Adrenal gland (tissue), 5 donors: Measurements from ENCODE around the gene DNAJB4.

ENCODE experiments used
- POLR2A ChIP-seq, 2 donors: fragments of 450-650 bp; IDR thresholded peaks; one replicate each; pipeline ENCODE4 v1.6.1; 2017; ENCODE audit warnings: antibody characterized with exemption in 2 of 2, mild to moderate bottlenecking in 2 of 2, moderate library complexity in 1 of 2
- TF ChIP-seq, protein P1 (sequence below), 6 experiments: fragments of 450-650 bp in 4 of 6; fragments of 200-600 bp in 2 of 6; sonication (generic) in 1 of 6; IDR thresholded peaks; 1 replicate in 5 of 6; 2 replicates in 1 of 6; pipeline versions ENCODE4 v1.5.1 to v1.8.0; 2016 to 2021; ENCODE audit warnings: antibody characterized with exemption in 6 of 6, mild to moderate bottlenecking in 2 of 6, moderate library complexity in 1 of 6
- donor health status: DM: no; HTN: no; CAD: no.

DNA sequence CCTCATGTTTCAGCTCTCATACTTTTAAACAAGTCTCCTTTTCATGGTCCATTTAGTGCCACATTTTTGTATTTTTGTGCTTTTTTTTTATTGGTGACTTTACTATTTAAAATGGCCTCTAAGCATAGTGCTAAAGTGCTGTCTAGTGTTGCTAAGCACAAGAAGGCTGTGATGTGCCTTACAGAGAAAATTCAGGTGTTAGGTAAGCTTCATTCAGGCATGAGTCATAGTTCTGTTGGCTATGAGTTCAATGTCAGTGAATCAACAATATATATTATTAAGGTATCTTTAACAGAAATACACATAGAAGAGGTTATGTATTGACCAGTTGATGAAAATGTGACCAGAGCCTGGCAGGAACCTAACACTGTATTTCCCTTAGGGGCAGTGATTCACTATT lies 13.1 kb upstream of the DNAJB4 start:
- TF ChIP-seq POLR2A (IDR thresholded peaks at IDR 0.05) = no peak
- TF ChIP-seq, protein P1, sequence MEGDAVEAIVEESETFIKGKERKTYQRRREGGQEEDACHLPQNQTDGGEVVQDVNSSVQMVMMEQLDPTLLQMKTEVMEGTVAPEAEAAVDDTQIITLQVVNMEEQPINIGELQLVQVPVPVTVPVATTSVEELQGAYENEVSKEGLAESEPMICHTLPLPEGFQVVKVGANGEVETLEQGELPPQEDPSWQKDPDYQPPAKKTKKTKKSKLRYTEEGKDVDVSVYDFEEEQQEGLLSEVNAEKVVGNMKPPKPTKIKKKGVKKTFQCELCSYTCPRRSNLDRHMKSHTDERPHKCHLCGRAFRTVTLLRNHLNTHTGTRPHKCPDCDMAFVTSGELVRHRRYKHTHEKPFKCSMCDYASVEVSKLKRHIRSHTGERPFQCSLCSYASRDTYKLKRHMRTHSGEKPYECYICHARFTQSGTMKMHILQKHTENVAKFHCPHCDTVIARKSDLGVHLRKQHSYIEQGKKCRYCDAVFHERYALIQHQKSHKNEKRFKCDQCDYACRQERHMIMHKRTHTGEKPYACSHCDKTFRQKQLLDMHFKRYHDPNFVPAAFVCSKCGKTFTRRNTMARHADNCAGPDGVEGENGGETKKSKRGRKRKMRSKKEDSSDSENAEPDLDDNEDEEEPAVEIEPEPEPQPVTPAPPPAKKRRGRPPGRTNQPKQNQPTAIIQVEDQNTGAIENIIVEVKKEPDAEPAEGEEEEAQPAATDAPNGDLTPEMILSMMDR (IDR thresholded peaks at IDR 0.05) = no peak
